GM23248 (cell line): ENCODE results near the gene ENTPD8. TPM values are rescaled to one million over a fixed set of nuclear protein-coding genes. Genes with fewer than 3 reads are reported as not detected.

Source experiments
- DNase-seq: peaks from one replicate; pipeline ENCODE4 v3.0.0-alpha.2; 2015
- H2AFZ ChIP-seq: fragments of 200-600 bp; sonication (generic); 2 replicates; pipeline ENCODE4 v1.6.1; 2016; ENCODE audit warnings: antibody characterized with exemption
- H3F3A ChIP-seq: fragments of 200-600 bp; sonication (generic); 2 replicates; pipeline ENCODE4 v1.6.1; 2016; ENCODE audit warnings: mild to moderate bottlenecking, antibody characterized with exemption, mixed run types; ENCODE audit not compliant: insufficient read depth
- H3K27ac ChIP-seq: fragments of 200-600 bp; sonication (generic); 2 replicates; pipeline ENCODE4 v1.5.1; 2016; ENCODE audit warnings: mild to moderate bottlenecking
- H3K27me3 ChIP-seq: fragments of 200-600 bp; sonication (generic); replicated peaks from 2 replicates; pipeline ENCODE4 v1.6.1; 2016; ENCODE audit warnings: mild to moderate bottlenecking; ENCODE audit not compliant: insufficient read depth
- H3K36me3 ChIP-seq: fragments of 200-600 bp; sonication (generic); 2 replicates; pipeline ENCODE4 v1.6.1; 2016; ENCODE audit warnings: low read depth, mild to moderate bottlenecking
- H3K4me1 ChIP-seq: fragments of 200-600 bp; sonication (generic); 2 replicates; pipeline ENCODE4 v1.6.1; 2016; ENCODE audit warnings: mild to moderate bottlenecking; ENCODE audit not compliant: insufficient read depth
- H3K4me2 ChIP-seq: fragments of 200-600 bp; sonication (generic); one replicate; pipeline ENCODE4 v1.6.1; 2016; ENCODE audit warnings: mild to moderate bottlenecking; ENCODE audit not compliant: unreplicated experiment
- H3K4me3 ChIP-seq: fragments of 200-600 bp; sonication (generic); 2 replicates; pipeline ENCODE4 v1.5.1; 2016; ENCODE audit warnings: mild to moderate bottlenecking
- H3K79me2 ChIP-seq: fragments of 200-600 bp; sonication (generic); 2 replicates; pipeline ENCODE4 v1.6.1; 2016; ENCODE audit warnings: mild to moderate bottlenecking; ENCODE audit not compliant: insufficient read depth
- H3K9ac ChIP-seq: fragments of 200-600 bp; sonication (generic); 2 replicates; pipeline ENCODE4 v1.6.1; 2016; ENCODE audit warnings: mild to moderate bottlenecking
- H3K9me2 ChIP-seq: fragments of 200-600 bp; sonication (generic); 2 replicates; pipeline ENCODE4 v1.6.1; 2016; ENCODE audit warnings: mixed run types, mild to moderate bottlenecking, moderate library complexity; ENCODE audit not compliant: insufficient read depth
- H3K9me3 ChIP-seq: fragments of 200-600 bp; sonication (generic); one replicate; pipeline ENCODE4 v1.6.1; 2017; ENCODE audit warnings: low read depth
- H4K20me1 ChIP-seq: fragments of 200-600 bp; sonication (generic); 2 replicates; pipeline ENCODE4 v1.6.0; 2016; ENCODE audit not compliant: insufficient read depth
- EZH2 ChIP-seq: fragments of 200-600 bp; sonication (generic); IDR thresholded peaks from 2 replicates; pipeline ENCODE4 v1.6.1; 2018; ENCODE audit warnings: antibody characterized with exemption, mild to moderate bottlenecking; ENCODE audit not compliant: insufficient read depth, poor library complexity, severe bottlenecking
- EZH2phosphoT487 ChIP-seq: fragments of 200-600 bp; sonication (generic); IDR thresholded peaks from 2 replicates; pipeline ENCODE4 v1.6.1; 2018; ENCODE audit warnings: antibody characterized with exemption, moderate library complexity, mild to moderate bottlenecking, low read depth; ENCODE audit not compliant: insufficient read depth
- WGBS, 2 experiments: methylation state at CpG; one replicate each; pipeline ENCODE4 v1.1.6; 2015 to 2017; ENCODE audit warnings: low lambda C conversion rate in 2 of 2, low coverage in 1 of 2; ENCODE audit errors: missing lambda C conversion rate in 2 of 2; 5-methylcytosine and 5-hydroxymethylcytosine counted together
- in situ Hi-C: fragments of 300-500 bp; cut with MboI; formaldehyde crosslinking; loops from 2 replicates; pipeline ENCODE4 v1.15.0; 2020
- polyA plus RNA-seq: library from polyadenylated mRNA; unstranded; fragments of >200 nt; fragmentation: Nextera tagmentation; extraction: Ambion mirVana; gene quantifications from 2 replicates; pipeline ENCODE4 v1.2.1, GENCODE V29; 2016
- total RNA-seq: library from RNA; depleted of rRNA; stranded (reverse); fragments of >200 nt; shearing (Covaris generic); gene quantifications from 2 replicates; pipeline ENCODE4 v1.2.3, GENCODE V29; 2014

Gene ENTPD8
- total and polyA plus RNA-seq, 2 experiments from 2014 or later = not detected

DNA sequence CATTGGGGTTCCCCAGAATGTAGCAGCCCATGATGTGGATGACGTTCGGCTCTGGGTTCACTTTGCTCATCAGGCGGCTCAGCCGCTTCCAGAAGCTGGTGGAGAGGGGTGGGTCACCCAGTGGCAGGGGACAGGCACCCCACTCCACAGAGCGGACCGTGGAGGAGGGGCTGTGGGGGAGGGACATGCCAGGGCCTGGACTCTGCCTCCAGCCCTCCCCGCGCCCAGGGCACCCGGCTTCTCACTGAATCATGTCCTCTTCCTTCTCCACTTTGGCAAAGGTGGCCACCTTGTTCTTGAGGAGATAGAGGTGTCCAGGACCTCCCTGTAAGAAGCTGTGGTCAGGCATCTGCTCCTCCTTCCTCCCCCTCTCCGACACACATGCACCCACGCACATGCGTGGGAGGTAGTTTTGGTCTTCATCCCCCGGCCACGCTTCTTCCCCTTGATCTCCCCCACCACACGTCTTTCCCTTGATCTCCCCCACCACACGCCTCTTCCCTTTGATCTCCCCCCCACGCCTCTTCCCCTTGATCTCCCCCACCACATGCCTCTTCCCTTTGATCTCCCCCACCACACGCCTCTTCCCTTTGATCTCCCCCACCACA, 8.9 kb upstream of the ENTPD8 start:
- TF ChIP-seq EZH2phosphoT487 (no peak), EZH2 (no peak)
- H3K9me3 ChIP-seq = no peaks in the 10 kb centered on the region
- no peak overlapping the region for H3K27ac ChIP-seq
- 91 to 98% methylated on average over 6 to 18 of the region's 18 CpGs for WGBS, 2 experiments
- no peak overlapping the region for H3K9ac ChIP-seq
- no peaks in the 10 kb centered on the region for H3K79me2 ChIP-seq
- in situ Hi-C loops = no loop called here
- H3K9me2 ChIP-seq = no peaks in the 10 kb centered on the region
- H2AFZ ChIP-seq = no peak overlapping the region
- peaks cover 7% of the 10 kb centered on the region; the same call in 1 of the 2 replicates for H3F3A ChIP-seq
- H3K36me3 ChIP-seq = no peaks in the 10 kb centered on the region
- H3K4me3 ChIP-seq = no peak overlapping the region
- H3K4me1 ChIP-seq = peaks cover 27% of the 10 kb centered on the region
- H3K4me2 ChIP-seq = no peak overlapping the region
- H4K20me1 ChIP-seq = no peaks in the 10 kb centered on the region
- no peak for DNase-seq
- H3K27me3 ChIP-seq = no peaks in the 10 kb centered on the region

DNA sequence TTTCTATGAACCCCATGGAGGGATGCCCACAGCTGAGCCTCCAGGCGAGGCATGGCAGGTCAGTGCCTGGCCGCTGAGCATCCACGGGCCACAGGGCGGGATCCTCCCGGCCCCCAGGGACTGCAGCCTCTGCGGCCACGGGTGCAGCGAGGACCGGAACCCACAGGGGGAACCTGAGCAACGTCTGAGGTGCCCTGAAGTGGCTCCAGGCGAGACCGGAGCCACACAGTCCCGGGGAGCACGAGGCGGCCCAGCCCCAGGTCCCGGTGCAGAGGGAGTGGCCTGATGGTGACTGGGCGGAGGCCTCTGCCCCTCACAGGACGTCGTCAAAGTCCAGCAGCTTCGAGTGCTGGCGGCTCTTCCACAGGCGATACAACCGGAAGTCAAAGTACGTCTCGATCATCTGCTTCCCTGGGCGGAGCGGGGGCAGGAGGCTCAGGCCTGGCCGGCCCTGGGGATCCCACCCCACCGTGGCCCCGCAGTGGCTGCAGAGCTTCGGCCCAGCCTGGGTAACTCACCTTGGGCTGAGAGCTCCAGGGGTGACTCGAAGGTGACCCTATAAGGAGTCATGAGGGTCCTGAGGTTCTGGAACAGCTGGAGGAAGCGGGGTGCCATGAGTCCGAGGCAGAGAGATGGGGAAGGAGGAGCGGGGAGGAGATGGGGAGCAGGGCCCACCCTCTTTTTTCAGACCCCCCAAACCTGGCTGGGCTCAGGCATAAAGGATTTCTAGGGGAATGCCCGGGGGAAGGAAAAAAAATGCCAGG, 8.1 kb upstream of the ENTPD8 start:
- Histone ChIP-seq H3K9me2 (no peaks in the 10 kb centered on the region), H3K4me2 (no peak overlapping the region), H3K27me3 (no peaks in the 10 kb centered on the region), H2AFZ (no peak overlapping the region), H3K9me3 (no peaks in the 10 kb centered on the region), H3K9ac (no peak overlapping the region), H3K4me1 (peaks cover 24% of the 10 kb centered on the region), H3K4me3 (no peak overlapping the region), H3K79me2 (no peaks in the 10 kb centered on the region), H3K27ac (no peak overlapping the region), H3K36me3 (no peaks in the 10 kb centered on the region), H3F3A (peaks cover 7% of the 10 kb centered on the region; the same call in 1 of the 2 replicates), H4K20me1 (no peaks in the 10 kb centered on the region)
- no peak for TF ChIP-seq EZH2phosphoT487
- no peak for TF ChIP-seq EZH2
- in situ Hi-C loops = no loop called here
- WGBS, 2 experiments = 84 to 85% methylated on average over 33 to 36 of the region's 36 CpGs
- no peak for DNase-seq

DNA sequence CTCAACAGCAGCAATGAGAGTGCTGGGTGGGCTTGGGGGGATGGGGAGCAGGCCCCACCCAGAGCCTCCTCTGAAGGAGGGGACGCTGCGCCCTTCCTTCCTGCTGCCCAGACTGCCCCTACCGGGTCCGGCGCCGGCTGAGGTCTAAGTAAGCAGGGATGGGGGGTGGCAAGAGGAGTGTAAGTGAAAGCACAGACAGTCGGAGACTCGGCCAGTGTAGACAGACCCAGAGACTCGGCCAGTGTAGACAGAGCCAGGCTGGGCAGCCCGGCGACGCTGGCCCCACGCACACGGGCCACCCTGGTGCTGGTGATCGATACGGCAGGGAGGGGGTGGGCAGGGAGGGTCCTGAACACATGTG, 7.4 kb upstream of the ENTPD8 start:
- TF ChIP-seq EZH2phosphoT487 (no peak), EZH2 (no peak)
- H3K9ac ChIP-seq = no peak overlapping the region
- H3K27ac ChIP-seq = no peak overlapping the region
- DNase-seq = no peak
- in situ Hi-C loops = no loop called here
- peaks cover 7% of the 10 kb centered on the region; the same call in 1 of the 2 replicates for H3F3A ChIP-seq
- H3K27me3 ChIP-seq = no peaks in the 10 kb centered on the region
- H2AFZ ChIP-seq = no peak overlapping the region
- H3K36me3 ChIP-seq = no peaks in the 10 kb centered on the region
- H3K79me2 ChIP-seq = no peaks in the 10 kb centered on the region
- no peaks in the 10 kb centered on the region for H3K9me2 ChIP-seq
- peaks cover 23% of the 10 kb centered on the region for H3K4me1 ChIP-seq
- no peaks in the 10 kb centered on the region for H3K9me3 ChIP-seq
- no peaks in the 10 kb centered on the region for H4K20me1 ChIP-seq
- WGBS, 2 experiments = 94 to 98% methylated on average over 15 to 16 of the region's 16 CpGs
- no peak overlapping the region for H3K4me2 ChIP-seq
- H3K4me3 ChIP-seq = no peak overlapping the region

DNA sequence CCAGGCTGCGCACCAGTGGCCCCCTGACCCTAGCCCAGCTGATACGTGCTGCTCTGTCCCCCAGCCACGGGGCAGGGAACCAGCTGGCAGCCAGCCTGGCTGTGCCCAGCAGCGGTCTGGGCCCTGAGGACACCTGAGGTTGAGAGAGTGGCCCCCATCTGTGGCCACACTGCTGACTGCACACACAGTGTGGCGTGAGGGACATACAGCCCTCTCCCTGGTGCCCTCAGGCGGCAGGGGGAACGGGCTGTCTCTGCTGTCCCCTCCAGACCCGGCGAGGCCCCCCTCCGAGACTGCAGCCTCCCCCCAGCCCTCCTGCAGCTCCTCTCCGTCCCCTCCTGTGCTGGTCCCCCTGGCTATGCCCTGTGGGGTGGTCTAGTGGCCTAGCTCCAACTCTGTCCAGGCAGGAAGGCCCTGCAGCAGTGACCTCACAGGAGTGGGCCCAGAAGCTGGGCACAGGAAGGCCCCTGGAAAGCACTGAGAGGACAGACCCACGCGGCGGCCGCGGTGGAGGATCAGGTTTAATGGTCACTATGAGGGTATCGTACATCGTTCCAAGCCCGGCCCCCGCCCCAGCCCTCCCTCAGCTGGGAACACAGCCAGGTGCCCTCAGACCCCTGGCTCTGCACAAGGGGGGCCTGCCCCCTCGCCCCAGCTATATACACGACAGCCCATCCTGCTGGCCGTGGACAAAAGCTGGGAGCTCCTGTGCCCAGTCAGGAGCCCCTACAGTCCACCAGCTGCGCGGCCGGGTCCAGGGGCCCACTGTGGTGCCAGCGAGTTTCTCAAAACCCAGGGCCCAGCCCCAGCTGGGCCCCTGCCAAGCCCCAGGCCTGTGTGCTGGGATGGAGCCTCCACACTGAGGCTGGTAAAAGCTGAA, 6.8 kb upstream of the ENTPD8 start:
- no peak for DNase-seq

More for the DNA sequence above, 6.8 kb upstream of the ENTPD8 start:
- peaks cover 7% of the 10 kb centered on the region; the same call in 1 of the 2 replicates for H3F3A ChIP-seq
- H3K27me3 ChIP-seq = no peaks in the 10 kb centered on the region
- peaks cover 23% of the 10 kb centered on the region for H3K4me1 ChIP-seq
- H3K9ac ChIP-seq = no peak overlapping the region
- H3K79me2 ChIP-seq = no peaks in the 10 kb centered on the region
- H3K36me3 ChIP-seq = no peaks in the 10 kb centered on the region
- WGBS, 2 experiments = 95% methylated on average over 22 to 23 of the region's 27 CpGs
- no peaks in the 10 kb centered on the region for H3K9me2 ChIP-seq
- in situ Hi-C loops = no loop called here
- no peak overlapping the region for H2AFZ ChIP-seq
- TF ChIP-seq EZH2phosphoT487 (no peak), EZH2 (no peak)
- no peaks in the 10 kb centered on the region for H3K9me3 ChIP-seq
- no peak overlapping the region for H3K4me2 ChIP-seq
- no peak overlapping the region for H3K4me3 ChIP-seq
- no peaks in the 10 kb centered on the region for H4K20me1 ChIP-seq
- H3K27ac ChIP-seq = no peak overlapping the region
